ENCODE data around the gene HOXA2.

HOXA2 gene

DNA sequence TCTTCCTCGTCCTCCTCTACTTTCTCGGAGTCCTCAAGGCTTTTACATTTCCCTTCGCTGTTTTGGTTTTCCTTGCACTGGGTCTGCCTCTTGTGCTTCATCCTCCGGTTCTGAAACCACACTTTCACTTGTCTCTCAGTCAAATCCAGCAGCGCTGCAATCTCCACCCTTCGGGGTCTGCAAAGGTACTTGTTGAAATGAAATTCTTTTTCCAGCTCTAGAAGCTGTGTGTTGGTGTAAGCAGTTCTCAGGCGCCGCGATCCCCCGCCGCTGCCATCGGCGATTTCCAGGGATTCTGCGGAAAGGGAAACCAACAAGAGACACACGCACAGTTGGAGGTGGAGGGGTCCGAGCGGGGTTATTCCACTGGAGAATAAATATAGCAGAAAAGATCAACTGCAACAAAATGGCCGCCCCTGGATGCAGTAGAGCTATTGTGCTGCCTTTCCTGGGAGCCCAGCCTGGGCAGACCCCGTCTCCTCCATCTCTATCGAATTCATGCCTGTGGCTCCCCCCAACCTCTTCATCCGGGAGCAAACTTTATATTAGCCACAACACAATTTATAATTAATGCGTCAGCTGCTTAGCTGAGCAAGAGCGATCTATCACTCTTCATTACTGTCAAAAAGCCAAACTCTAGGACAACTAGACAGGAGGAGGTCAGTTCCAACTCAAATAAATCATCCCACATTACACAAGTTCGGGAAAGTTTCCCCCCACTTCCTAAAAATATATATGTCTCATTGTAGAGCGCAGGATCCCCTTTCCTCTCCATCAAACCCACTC is 1.1 kb downstream of the HOXA2 start:
- ATAC-seq, result no peak
- H3K9me3 Mint-ChIP-seq, result no peaks in the 10 kb centered on the region
- no peak for DNase-seq
- no peak overlapping the region for H3K27ac Mint-ChIP-seq
- peaks cover 53% of the 10 kb centered on the region for H3K4me1 Mint-ChIP-seq
- H3K4me3 Mint-ChIP-seq, result no peak overlapping the region
- H3K27me3 Mint-ChIP-seq, result peaks cover 92% of the 10 kb centered on the region

DNA sequence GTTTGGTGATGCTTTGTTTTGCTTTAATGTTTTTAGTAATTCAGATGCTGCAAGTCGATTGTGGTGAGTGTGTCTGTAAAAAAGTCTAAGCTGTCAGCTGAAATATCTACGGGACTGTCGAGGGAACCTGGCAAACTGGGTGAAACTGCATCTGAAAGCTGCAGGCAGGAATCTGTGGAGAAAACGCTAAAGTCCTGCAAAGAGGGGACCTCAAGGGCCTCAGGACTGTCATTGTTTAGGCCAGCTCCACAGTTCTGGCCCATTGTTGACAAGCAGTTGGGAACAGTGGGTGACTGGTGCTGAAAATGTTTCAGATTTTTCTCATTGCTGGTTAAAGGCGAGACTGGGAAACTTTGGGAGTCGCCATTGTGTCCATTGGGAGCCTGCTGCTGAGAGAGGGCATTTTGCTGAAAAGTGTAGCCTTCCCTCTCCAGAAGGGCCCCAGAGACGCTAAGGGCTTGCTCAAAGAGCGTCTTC is 1.8 kb downstream of the HOXA2 start:
- ATAC-seq (no peak), DNase-seq (no peak)
- Mint-ChIP-seq H3K4me3 (no peak overlapping the region), H3K27ac (no peak overlapping the region), H3K9me3 (no peaks in the 10 kb centered on the region), H3K4me1 (peaks cover 53% of the 10 kb centered on the region), H3K27me3 (peaks cover 89% of the 10 kb centered on the region)

DNA sequence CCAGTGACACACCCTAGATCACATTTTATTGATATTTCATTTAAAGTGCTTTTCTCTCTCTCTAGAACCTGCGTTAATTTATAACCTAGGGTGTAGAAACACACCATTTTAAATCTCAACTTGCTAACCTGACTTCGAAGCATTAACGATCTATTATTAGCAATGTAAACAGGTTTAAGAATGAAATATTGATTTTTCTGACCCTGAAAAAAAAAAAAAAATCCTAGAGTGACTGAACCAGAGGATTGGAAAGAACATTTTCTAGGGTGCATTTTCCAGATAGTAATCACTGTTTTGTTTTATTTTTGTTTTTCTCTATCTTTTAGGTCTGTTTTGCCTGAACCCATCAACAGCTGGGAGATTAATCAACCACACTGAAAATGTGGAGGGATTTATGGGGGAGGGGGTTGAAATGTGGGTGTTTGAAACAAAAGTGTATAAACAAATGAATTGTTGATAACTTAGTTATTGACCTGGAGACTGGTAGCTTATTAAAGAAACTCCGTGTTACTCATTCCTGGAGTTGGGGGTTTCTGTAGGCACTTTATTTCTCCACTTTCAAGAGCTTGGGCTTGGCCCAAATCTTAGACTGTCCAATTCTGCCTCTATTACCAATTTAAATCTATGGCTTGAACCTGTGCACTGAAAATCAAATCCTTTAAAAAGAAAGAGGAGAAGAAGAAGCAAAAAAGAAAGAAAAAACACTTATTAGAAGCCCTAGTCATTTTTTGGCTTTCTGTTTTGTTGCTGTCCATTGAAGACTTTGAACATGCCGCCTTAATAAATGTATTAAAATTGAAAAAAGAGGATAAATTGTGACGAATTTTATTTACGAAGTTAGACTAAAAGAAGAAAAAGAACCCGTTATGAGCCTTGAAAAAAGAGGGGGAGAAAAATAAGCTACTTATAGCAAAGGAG is 2.8 kb downstream of the HOXA2 start:
- H3K4me1 Mint-ChIP-seq, result peaks cover 62% of the 10 kb centered on the region
- ATAC-seq, result no peak
- H3K27ac Mint-ChIP-seq, result no peak overlapping the region
- no peaks in the 10 kb centered on the region for H3K9me3 Mint-ChIP-seq
- DNase-seq, result no peak
- peaks cover 92% of the 10 kb centered on the region for H3K27me3 Mint-ChIP-seq
- H3K4me3 Mint-ChIP-seq, result no peak overlapping the region

DNA sequence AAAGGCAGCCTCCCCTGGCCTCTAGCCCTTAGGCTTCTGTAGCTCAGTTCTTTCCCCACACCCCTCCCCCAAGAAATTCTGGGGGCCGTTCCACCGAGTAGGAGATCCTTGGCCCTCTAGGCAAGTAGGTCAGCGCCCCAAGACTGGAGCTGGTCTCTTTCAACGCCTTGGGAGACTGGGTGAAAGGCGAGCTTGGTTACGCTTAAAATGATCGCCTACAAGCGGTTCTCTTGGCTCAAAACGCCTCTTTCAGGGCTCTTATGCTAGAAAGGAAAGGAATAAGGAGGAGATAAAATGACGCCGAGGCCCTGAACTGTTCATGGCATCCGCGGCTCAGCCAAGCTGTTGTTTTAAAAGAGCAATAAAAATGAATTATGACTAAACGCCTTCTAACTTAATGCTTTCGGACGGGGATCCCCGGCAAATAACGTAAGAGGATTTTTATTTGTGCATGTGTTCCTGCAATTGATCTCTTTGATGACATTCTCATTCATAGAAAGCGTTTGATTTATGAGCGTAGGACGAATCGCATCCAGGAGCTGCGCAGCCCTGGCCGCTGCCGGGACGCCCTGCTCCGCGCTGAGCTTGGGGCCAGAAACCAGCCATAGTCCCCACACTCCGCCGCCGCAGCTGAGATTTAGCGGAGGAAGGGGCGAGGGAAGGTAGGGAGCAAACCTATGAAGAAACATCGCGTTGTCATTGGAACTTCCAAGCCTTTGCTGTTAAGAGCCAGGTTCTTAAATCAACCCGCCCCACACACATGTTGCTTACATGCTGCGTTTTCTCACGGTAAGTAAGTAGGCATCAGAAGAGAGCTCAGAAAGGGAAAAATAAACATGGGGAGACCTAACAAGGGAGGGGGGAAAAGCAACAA is 3.7 kb downstream of the HOXA2 start:
- DNase-seq, result no peak
- H3K27ac Mint-ChIP-seq, result no peak overlapping the region

DNA sequence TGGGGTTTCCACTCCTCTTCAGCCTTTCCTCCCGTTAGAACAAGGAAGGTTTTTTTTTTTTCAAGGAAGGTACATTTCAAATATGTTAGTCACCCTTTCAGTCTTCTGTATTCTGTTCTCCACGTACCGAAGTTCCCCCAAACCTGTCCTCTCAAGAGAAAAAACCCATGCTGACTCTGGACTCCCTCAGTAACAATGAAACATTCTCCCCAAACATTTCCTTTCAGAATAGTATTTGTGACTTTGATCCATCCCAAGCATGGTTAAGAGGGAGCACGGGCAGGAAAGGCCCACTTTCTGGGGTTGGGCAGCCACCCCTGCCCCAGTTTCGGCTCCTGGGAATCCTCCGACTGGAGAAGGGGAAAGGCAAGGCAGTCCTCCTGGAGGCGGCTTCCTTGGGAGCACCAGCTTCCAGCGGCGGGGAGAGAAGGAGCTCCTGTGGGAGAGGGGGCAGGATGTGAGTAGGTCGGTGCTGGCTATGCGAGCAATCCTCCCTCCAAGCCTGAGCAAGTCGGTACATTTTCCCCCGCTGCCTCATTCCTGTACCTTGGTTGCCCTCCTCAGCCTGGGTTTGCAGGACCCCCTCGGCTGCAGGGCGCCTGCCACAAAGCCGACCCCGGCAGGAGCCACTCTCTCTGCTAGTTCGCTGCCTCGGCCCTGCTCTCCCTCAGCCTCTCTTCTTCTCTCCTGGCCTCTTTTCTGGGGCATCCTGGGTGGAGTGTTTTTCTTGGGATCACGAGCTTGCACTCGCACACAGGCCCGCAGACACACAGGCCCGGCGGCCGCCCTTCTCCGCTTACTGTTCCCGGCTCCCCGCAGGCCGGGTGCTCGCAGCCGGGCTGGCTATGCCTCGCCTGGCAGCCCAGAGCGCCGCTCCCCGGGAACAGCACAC is 4.6 kb downstream of the HOXA2 start:
- DNase-seq, result no peak
- no peak overlapping the region for H3K27ac Mint-ChIP-seq
- no peaks in the 10 kb centered on the region for H3K9me3 Mint-ChIP-seq
- no peak for ATAC-seq
- H3K27me3 Mint-ChIP-seq, result peaks cover 92% of the 10 kb centered on the region
- H3K4me1 Mint-ChIP-seq, result peaks cover 56% of the 10 kb centered on the region
- H3K4me3 Mint-ChIP-seq, result peak overlapping the region; percentile 30 to 85

More for the DNA sequence above, 3.7 kb downstream of the HOXA2 start:
- no peaks in the 10 kb centered on the region for H3K9me3 Mint-ChIP-seq
- peaks cover 59% of the 10 kb centered on the region for H3K4me1 Mint-ChIP-seq
- ATAC-seq, result no peak
- H3K27me3 Mint-ChIP-seq, result peaks cover 92% of the 10 kb centered on the region
- peak overlapping the region; percentile 13 to 19 for H3K4me3 Mint-ChIP-seq

DNA sequence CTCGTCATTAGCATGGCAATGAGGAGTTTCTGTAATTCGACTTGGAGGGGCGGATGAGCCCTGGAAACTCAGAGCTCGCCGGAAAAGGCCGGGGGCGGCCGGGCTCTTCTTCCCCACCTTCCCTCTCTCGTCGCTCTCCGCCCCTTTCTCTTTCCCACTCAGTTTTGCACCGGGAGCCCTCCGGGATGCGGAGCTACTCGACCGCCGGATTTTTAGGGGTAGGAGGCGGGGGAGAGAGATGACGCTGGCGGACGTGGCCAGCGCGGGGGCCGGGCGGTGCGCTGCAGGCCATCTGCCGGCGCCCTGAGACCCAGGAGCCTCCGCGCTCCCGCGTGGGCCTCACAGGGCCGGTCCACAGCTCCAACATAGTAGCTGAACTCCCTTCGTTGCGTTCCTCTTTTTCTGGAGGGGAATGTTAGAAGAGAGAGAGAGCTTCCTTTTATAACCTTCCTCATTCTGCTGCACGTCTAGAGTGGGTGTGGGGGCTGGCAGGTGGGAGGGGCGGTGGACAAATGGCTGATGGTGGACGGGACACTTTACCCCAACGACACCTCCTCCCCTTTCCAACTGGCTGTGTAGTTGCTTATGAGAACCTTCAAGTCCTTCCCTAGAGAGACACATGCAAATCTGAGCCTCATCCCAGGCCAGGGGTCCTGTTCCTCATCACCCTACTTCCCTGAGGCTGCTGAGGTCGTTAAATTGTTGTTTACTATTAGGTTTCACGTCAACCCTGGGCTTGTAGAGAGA is 5.5 kb downstream of the HOXA2 start:
- Mint-ChIP-seq H3K4me3 (peak overlapping the region; percentile 85 to 88), H3K27me3 (peaks cover 92% of the 10 kb centered on the region), H3K9me3 (no peaks in the 10 kb centered on the region), H3K4me1 (peaks cover 46% of the 10 kb centered on the region), H3K27ac (no peak overlapping the region)
- no peak for ATAC-seq
- DNase-seq, result no peak

DNA sequence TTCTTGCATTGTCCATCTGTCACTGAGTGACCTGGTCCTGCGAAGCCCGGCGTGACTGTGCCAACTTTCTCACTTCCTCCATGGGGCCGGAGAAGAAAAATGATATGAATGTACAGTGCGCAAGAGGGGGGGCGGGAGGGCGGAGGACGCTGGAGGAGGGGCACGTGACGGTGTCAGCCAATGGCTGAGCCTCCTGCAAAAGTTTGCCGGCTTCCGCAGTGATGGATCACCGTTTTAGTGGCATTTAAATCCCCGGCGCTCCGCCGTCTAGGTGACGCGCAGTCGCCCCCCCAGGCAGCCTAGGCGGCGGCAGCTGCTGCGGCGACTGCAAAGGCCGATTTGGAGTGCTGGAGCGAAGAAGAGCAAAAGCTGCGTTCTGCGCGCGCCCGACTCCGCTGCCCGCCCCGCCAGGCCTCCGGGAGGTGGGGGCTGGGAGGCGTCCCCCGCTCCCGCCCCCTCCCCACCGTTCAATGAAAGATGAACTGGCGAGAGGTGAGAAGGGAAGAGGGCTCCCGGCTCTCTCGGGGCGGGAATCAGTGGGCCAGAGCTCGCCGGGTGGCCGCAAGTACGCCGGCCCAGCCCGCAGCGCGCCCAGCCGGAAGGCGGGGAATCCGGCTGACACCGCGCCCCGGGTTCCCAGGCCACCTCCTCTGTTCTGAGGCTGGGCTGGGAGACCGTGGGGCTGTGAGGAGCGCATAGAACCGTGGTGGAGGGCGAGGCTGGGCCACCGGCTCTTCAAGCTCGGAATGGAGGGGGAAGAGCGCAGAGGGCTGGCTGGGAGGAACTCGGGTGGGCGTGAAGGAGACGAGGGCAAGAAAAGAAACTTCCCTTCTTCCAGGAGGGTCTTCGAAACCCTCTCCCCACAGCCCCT is 6.4 kb downstream of the HOXA2 start, which contains the start of gene HOXA1:
Gene HOXA1 (minus strand): TSS at position 104 of the 871 bp plus-strand sequence. CDS start 88 bp downstream, at position 16.
- H3K4me1 Mint-ChIP-seq, result peaks cover 42% of the 10 kb centered on the region
- peaks cover 92% of the 10 kb centered on the region for H3K27me3 Mint-ChIP-seq
- H3K27ac Mint-ChIP-seq, result peak within 1 kb of the TSS in 1 of 2 donors; percentile 69

DNA sequence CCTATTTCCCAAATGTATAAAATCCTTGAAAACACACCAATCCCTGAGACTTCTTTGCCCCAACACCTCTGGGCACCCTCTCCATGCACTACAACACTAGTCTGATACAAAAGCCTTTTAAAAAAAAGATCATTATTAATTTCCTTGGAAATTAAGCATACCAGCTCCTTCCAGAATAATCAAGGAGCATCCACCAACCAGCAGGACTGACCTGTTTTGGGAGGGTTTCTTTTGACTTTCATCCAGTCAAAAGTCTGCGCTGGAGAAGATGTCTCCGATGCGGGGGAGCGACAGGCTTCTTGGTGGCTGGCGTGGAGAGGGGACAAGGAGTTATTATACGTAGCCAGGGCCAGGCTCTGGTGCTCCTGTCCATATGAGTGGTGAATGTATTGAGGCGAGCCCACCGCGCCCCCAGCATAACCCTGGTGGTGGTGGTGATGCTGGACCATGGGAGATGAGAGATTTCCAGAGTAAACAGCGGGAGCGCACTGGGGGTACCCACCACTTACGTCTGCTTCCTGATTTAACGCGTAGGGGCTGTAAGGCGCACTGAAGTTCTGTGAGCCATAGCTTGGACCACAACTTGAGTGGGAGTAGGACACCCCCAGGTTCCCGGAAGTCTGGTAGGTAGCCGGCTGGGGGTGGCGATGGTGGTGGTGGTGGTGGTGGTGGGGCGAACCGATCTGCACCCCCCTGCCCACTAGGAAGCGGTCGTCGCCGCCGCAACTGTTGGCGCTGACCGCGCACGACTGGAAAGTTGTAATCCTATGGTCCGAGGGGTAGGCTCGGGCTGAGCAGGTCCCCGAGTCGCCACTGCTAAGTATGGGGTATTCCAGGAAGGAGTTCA is 7.2 kb downstream of the HOXA2 start:
- peak overlapping the region; percentile 85 to 88 for H3K4me3 Mint-ChIP-seq
- peaks cover 92% of the 10 kb centered on the region for H3K27me3 Mint-ChIP-seq
- H3K27ac Mint-ChIP-seq, result peak overlapping the region in 1 of 2 donors; percentile 36
- DNase-seq (peak in 1 of 2 donors; percentile 42), ATAC-seq (peak; percentile 56)
- H3K4me1 Mint-ChIP-seq, result peaks cover 42% of the 10 kb centered on the region
- H3K9me3 Mint-ChIP-seq, result no peaks in the 10 kb centered on the region

More for the DNA sequence above, 6.4 kb downstream of the HOXA2 start, which contains the start of gene HOXA1:
- DNase-seq (peak; percentile 71 to 82), ATAC-seq (peak; percentile 90)
- H3K4me3 Mint-ChIP-seq, result peak within 1 kb of the TSS; percentile 85 to 88
- H3K9me3 Mint-ChIP-seq, result no peaks in the 10 kb centered on the region

DNA sequence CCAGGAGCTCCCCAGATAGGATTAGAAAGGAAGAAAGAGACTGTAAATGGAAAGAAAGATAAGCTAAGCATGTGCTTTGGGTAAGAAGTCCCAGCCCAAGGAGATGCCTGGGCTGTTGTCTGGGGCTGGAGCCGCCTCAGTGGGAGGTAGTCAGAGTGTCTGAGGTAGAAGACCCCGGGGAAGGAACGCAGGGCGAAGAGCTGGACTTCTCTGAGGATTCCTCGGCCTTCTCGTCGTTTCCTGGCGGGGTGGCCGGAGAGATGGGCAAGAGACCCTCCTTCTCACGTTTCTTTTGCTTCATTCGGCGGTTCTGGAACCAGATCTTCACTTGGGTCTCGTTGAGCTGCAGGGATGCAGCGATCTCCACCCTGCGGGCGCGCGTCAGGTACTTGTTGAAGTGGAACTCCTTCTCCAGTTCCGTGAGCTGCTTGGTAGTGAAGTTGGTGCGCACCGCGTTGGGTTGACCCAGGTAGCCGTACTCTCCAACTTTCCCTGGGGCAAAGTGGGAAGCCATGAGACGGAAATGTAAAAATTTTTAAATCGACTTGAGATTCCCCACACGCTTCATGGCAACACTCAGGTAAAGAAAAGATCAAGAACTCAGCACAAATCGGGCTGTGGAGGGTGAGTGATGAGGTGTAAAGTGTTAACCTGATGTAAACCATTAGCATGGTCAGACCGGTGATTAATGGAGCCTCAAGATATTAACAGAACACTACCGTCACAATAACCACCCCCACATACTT is 8.0 kb downstream of the HOXA2 start:
- H3K4me1 Mint-ChIP-seq, result peaks cover 41% of the 10 kb centered on the region
- no peaks in the 10 kb centered on the region for H3K9me3 Mint-ChIP-seq
- ATAC-seq (no peak), DNase-seq (no peak)
- peaks cover 92% of the 10 kb centered on the region for H3K27me3 Mint-ChIP-seq
- H3K27ac Mint-ChIP-seq, result no peak overlapping the region
- no peak overlapping the region for H3K4me3 Mint-ChIP-seq

DNA sequence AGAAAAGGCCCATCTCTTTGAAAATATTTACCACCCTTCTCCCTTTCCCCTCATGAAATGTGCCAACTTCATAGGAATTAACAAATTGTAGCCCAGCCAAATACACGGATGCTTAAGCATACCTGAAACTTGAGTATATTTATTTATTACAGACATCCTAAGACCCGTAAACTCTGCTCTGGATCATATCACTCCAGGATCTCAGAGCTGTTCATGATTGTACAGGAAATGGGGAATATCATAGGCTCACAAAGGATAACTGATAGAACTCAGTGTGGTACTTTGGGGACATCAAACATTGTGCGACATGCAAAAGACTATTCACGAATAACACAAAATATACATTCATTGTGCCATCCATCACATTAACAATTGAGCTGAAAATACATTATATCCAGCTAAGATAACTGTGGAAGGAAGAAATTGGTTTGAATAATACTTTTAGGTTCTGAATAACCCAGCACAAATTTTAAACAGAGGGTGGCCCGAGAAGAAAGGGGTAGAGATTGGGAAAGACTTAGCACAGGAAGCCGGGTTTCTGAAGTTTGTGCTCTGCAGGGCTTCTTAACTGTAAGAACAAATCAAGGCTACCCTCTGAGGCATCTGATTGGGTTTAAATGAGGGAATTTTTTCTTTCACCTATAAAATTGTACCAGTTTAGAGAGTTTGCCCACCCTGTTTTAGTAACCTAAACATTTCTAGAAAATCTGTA is 9.1 kb downstream of the HOXA2 start:
- Mint-ChIP-seq H3K27me3 (peaks cover 92% of the 10 kb centered on the region), H3K27ac (no peak overlapping the region), H3K9me3 (no peaks in the 10 kb centered on the region), H3K4me1 (peaks cover 29% of the 10 kb centered on the region), H3K4me3 (no peak overlapping the region)
- ATAC-seq (no peak), DNase-seq (no peak)

DNA sequence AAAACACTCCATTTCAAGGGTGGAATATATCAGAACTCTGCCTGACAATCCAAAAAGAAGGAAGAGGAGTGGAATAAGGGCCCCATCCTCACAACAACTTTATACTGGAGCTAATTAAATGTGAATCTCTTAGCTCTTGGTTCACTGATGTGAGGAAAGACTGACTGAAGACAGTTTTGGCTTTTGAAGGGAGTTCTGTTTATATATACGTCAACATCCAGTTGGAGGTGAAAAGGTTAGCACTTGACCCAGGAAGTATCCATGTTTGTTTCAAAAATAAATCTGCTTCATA is 9.7 kb downstream of the HOXA2 start:
- DNase-seq, result no peak
- Mint-ChIP-seq H3K4me1 (peaks cover 29% of the 10 kb centered on the region), H3K27me3 (peaks cover 92% of the 10 kb centered on the region), H3K27ac (no peak overlapping the region), H3K4me3 (no peak overlapping the region), H3K9me3 (no peaks in the 10 kb centered on the region)
- no peak for ATAC-seq

Measured in stimulated activated naive CD8-positive, alpha-beta T cell treated with anti-CD3 and anti-CD28 coated beads, Interleukin-15, amount 100 ng/mL, for 72 hours (primary cell).